Right lobe of liver (tissue), 4 donors: ENCODE measurements around the gene CYB561D1.

Experiments used
- POLR2A ChIP-seq: fragments of 450-650 bp; IDR thresholded peaks from one replicate; pipeline ENCODE4 v1.6.1; 2017; ENCODE audit warnings: antibody characterized with exemption, mild to moderate bottlenecking
- TF ChIP-seq, protein P1 (sequence below), 4 donors: fragments of 200-600 bp in 3 of 4; fragments of 450-650 bp in 1 of 4; IDR thresholded peaks; one replicate each; pipeline versions ENCODE4 v1.5.1 to v1.8.0; 2016 to 2022; ENCODE audit warnings: antibody characterized with exemption in 4 of 4, mild to moderate bottlenecking in 2 of 4
- donor health status: DM: no; HTN: no; CAD: no.
- donor health status: DM: no; HTN: no; CAD: no.
- donor health status: DM: no; HTN: yes; CAD: no.

DNA sequence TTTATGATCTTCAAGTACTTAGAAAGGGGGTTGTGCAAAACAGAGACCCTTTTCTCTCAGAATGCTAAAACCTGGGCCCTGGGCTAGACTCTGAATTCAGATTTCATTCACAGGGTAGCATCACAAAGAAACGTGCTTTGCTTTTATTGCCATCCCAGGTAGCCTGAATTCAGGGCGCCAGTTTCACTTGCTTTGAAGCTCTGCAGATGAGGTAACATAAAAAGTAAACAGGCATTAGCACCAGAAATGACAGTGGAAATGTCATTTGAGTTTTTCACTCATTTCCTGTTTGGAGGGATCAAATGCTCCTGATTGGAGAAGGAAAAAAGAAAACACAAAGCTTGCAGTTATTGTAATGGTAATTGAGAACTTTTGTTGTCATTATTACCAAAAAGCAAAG lies 25.0 kb upstream of the CYB561D1 start:
- TF ChIP-seq, protein P1, sequence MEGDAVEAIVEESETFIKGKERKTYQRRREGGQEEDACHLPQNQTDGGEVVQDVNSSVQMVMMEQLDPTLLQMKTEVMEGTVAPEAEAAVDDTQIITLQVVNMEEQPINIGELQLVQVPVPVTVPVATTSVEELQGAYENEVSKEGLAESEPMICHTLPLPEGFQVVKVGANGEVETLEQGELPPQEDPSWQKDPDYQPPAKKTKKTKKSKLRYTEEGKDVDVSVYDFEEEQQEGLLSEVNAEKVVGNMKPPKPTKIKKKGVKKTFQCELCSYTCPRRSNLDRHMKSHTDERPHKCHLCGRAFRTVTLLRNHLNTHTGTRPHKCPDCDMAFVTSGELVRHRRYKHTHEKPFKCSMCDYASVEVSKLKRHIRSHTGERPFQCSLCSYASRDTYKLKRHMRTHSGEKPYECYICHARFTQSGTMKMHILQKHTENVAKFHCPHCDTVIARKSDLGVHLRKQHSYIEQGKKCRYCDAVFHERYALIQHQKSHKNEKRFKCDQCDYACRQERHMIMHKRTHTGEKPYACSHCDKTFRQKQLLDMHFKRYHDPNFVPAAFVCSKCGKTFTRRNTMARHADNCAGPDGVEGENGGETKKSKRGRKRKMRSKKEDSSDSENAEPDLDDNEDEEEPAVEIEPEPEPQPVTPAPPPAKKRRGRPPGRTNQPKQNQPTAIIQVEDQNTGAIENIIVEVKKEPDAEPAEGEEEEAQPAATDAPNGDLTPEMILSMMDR (IDR thresholded peaks at IDR 0.05): no peak
- TF ChIP-seq POLR2A: no peak
